Measurements from ENCODE around the gene MSMP.

Gene MSMP

DNA sequence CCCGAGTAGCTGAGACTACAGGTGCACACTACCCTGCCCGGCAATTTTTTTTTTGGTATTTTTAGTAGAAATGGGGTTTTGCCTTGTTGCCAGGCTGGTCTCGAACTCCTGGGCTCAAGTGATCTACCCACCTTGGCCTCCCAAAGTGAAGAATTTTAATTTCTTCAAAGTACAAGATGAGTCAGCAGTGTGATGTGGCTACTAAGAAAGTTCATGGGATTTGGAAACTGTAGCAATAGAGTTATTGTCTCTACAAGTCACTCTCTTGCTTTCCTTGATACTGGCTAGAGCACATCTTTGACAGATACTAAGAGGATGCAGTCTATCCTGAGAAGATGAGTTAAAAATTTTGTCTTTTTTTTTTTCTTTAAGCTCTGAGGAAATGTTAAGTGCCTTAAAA, 20.0 kb downstream of the MSMP start:
- H3K27me3 ChIP-seq (ENCODE audit: insufficient read depth, low read length), result no peaks in the 10 kb centered on the region
- H4K91ac ChIP-seq (ENCODE audit: low read depth, low read length), result no peak overlapping the region
- H3K14ac ChIP-seq (ENCODE audit: low read length), result no peak overlapping the region
- H3K4me2 ChIP-seq (ENCODE audit: low read length), result no peak overlapping the region
- H3K36me3 ChIP-seq (ENCODE audit: control insufficient read depth in 1 of 2, insufficient read depth in 2 of 2, low read length in 2 of 2), result peaks cover 29 to 46% of the 10 kb centered on the region in 2 experiments
- no peak overlapping the region for H2BK12ac ChIP-seq (ENCODE audit: low read length)
- H2BK120ac ChIP-seq (ENCODE audit: insufficient read depth, low read length, poor library complexity), result no peak overlapping the region
- no peak overlapping the region for H3K18ac ChIP-seq (ENCODE audit: low read length)
- H3K79me2 ChIP-seq (ENCODE audit: control insufficient read depth, insufficient read depth, low read length, poor library complexity), result peaks cover 15% of the 10 kb centered on the region
- H3K4me1 ChIP-seq (ENCODE audit: control insufficient read depth in 1 of 2, insufficient read depth in 2 of 2, low read length in 2 of 2), result peaks cover 19 to 21% of the 10 kb centered on the region in 2 experiments
- no peak overlapping the region for H4K8ac ChIP-seq (ENCODE audit: low read depth, low read length)
- no peak overlapping the region for H2AK5ac ChIP-seq (ENCODE audit: low read length)
- peaks cover 12% of the 10 kb centered on the region for H3K79me1 ChIP-seq (ENCODE audit: low read length)
- no CpG with 5 or more reads among the region's 3 CpGs for WGBS (ENCODE audit: extremely low coverage, insufficient coverage, insufficient read length)
- H3K9ac ChIP-seq (ENCODE audit: low read length), result no peak overlapping the region
- no peak overlapping the region for H4K12ac ChIP-seq (ENCODE audit: low read depth, low read length)
- no peak for DNase-seq
- H3K27ac ChIP-seq (ENCODE audit: low read depth, low read length), result no peak overlapping the region
- no peak overlapping the region for H2BK5ac ChIP-seq (ENCODE audit: low read depth, low read length, poor library complexity)
- H3K9me3 ChIP-seq (ENCODE audit: insufficient read depth, low read depth, low read length), result no peaks in the 10 kb centered on the region
- H3K23ac ChIP-seq (ENCODE audit: low read length), result no peak overlapping the region
- H3K4ac ChIP-seq (ENCODE audit: low read depth, low read length), result no peak overlapping the region
- no peak overlapping the region for H2AFZ ChIP-seq (ENCODE audit: insufficient read depth, low read length, poor library complexity)
- H3K4me3 ChIP-seq (ENCODE audit: low read depth, low read length), result no peak overlapping the region

DNA sequence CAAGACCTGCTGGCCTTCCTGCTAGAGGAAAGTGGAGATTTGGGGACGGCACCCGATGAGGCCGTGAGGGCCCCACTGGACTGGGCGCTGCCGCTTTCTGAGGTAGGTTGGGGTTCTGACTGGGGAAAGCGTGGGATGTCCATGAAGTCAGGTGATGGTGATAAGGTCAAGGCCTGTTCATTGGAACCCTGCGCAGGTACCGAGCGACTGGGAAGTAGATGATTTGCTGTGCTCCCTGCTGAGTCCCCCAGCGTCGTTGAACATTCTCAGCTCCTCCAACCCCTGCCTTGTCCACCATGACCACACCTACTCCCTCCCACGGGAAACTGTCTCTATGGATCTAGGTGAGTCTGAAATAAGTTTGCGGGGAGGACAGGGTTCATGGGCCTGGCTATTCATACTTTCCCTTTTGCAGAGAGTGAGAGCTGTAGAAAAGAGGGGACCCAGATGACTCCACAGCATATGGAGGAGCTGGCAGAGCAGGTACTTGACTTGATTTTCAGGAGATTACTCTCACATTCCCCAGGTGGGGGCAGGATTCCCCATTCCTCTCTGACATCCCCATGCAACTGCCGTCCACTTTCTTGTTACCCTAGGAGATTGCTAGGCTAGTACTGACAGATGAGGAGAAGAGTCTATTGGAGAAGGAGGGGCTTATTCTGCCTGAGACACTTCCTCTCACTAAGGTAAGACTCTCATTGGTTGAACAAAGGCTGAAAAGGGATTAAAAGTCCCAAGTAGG, 21.1 kb downstream of the MSMP start:
- H2BK120ac ChIP-seq (ENCODE audit: insufficient read depth, low read length, poor library complexity), result peak overlapping the region; percentile 67
- WGBS (ENCODE audit: extremely low coverage, insufficient coverage, insufficient read length), result no CpG with 5 or more reads among the region's 14 CpGs
- H3K9ac ChIP-seq (ENCODE audit: low read length), result peak overlapping the region; percentile 77

DNA sequence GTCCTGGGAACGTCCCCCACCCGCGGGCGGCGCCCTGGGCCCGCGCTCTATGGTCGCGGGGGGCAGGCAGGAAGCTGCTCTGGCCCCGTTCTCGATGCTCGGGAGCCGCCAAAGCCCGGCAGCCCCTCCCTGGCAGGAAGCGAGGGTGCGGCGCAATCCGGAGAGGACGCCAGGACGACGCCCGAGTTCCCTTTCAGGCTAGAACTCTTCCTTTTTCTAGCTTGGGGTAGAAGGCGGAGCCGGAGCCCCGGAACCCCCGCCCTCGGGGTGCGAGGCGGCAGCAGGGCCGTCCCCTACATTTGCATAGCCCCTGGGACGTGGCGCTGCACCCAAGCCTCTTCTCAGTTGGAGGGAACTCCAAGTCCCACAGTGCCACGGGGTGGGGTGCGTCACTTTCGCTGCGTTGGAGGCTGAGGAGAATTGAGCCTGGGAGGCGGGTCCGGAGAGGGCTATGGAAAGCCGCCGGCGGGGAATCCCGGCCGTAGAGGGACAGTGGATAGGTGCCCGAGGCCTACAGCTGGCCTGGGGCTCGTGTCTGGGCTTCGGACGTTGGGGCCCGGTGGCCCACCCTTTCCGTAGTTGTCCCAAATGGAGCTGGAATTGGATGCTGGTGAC, 21.8 kb downstream of the MSMP start, which contains the start of the genes CREB3 and TLN1:
CREB3 (plus strand) TSS at position 482 of the 615 bp plus-strand sequence; CDS start at position 589, 107 bp downstream.
TLN1 (minus strand) TSS at position 11 of the 615 bp plus-strand sequence. CDS start 6,501 bp downstream, outside the sequence.
- Histone ChIP-seq H3K4me2 (ENCODE audit: low read length) (peak within 1 kb of the TSS; percentile 80), H2AFZ (ENCODE audit: insufficient read depth, low read length, poor library complexity) (peak within 1 kb of the TSS; percentile 56), H3K14ac (ENCODE audit: low read length) (peak within 1 kb of the TSS; percentile 69), H3K9me3 (ENCODE audit: insufficient read depth, low read depth, low read length) (no peaks in the 10 kb centered on the region), H2BK5ac (ENCODE audit: low read depth, low read length, poor library complexity) (peak within 1 kb of the TSS; percentile 70), H3K4me1 (ENCODE audit: control insufficient read depth in 1 of 2, insufficient read depth in 2 of 2, low read length in 2 of 2) (peaks cover 32% of the 10 kb centered on the region in 2 experiments), H3K27ac (ENCODE audit: low read depth, low read length) (peak within 1 kb of the TSS; percentile 90), H4K91ac (ENCODE audit: low read depth, low read length) (peak within 1 kb of the TSS; percentile 93), H2AK5ac (ENCODE audit: low read length) (peak within 1 kb of the TSS; percentile 61), H2BK120ac (ENCODE audit: insufficient read depth, low read length, poor library complexity) (peak within 1 kb of the TSS; percentile 67), H3K79me1 (ENCODE audit: low read length) (peaks cover 25% of the 10 kb centered on the region), H3K23ac (ENCODE audit: low read length) (peak within 1 kb of the TSS; percentile 55), H2BK12ac (ENCODE audit: low read length) (no peak within 1 kb of the TSS), H4K8ac (ENCODE audit: low read depth, low read length) (peak within 1 kb of the TSS; percentile 65), H4K12ac (ENCODE audit: low read depth, low read length) (peak within 1 kb of the TSS; percentile 84), H3K79me2 (ENCODE audit: control insufficient read depth, insufficient read depth, low read length, poor library complexity) (peaks cover 21% of the 10 kb centered on the region), H3K18ac (ENCODE audit: low read length) (peak within 1 kb of the TSS; percentile 62), H3K4me3 (ENCODE audit: low read depth, low read length) (peak within 1 kb of the TSS; percentile 96), H3K9ac (ENCODE audit: low read length) (peak within 1 kb of the TSS; percentile 98), H3K36me3 (ENCODE audit: control insufficient read depth in 1 of 2, insufficient read depth in 2 of 2, low read length in 2 of 2) (peaks cover 11 to 28% of the 10 kb centered on the region in 2 experiments), H3K27me3 (ENCODE audit: insufficient read depth, low read length) (no peaks in the 10 kb centered on the region), H3K4ac (ENCODE audit: low read depth, low read length) (peak within 1 kb of the TSS; percentile 66)
- DNase-seq, result peak; percentile 99
- WGBS (ENCODE audit: extremely low coverage, insufficient coverage, insufficient read length), result no CpG with 5 or more reads among the region's 49 CpGs

More for the DNA sequence above, 21.1 kb downstream of the MSMP start:
- Histone ChIP-seq H2BK12ac (ENCODE audit: low read length) (no peak overlapping the region), H3K36me3 (ENCODE audit: control insufficient read depth in 1 of 2, insufficient read depth in 2 of 2, low read length in 2 of 2) (peaks cover 18 to 35% of the 10 kb centered on the region in 2 experiments), H2BK5ac (ENCODE audit: low read depth, low read length, poor library complexity) (peak overlapping the region; percentile 70), H3K14ac (ENCODE audit: low read length) (peak overlapping the region; percentile 69), H3K23ac (ENCODE audit: low read length) (no peak overlapping the region), H3K4ac (ENCODE audit: low read depth, low read length) (no peak overlapping the region), H3K4me1 (ENCODE audit: control insufficient read depth in 1 of 2, insufficient read depth in 2 of 2, low read length in 2 of 2) (peaks cover 25% of the 10 kb centered on the region in 2 experiments), H3K27ac (ENCODE audit: low read depth, low read length) (peak overlapping the region; percentile 90), H3K9me3 (ENCODE audit: insufficient read depth, low read depth, low read length) (no peaks in the 10 kb centered on the region), H3K27me3 (ENCODE audit: insufficient read depth, low read length) (no peaks in the 10 kb centered on the region), H2AFZ (ENCODE audit: insufficient read depth, low read length, poor library complexity) (peak overlapping the region; percentile 56), H3K4me2 (ENCODE audit: low read length) (peak overlapping the region; percentile 80), H3K18ac (ENCODE audit: low read length) (peak overlapping the region; percentile 43), H4K12ac (ENCODE audit: low read depth, low read length) (peak overlapping the region; percentile 71), H4K8ac (ENCODE audit: low read depth, low read length) (peak overlapping the region; percentile 38), H2AK5ac (ENCODE audit: low read length) (peak overlapping the region; percentile 57), H3K4me3 (ENCODE audit: low read depth, low read length) (peak overlapping the region; percentile 76), H3K79me2 (ENCODE audit: control insufficient read depth, insufficient read depth, low read length, poor library complexity) (peaks cover 15% of the 10 kb centered on the region), H4K91ac (ENCODE audit: low read depth, low read length) (peak overlapping the region; percentile 65), H3K79me1 (ENCODE audit: low read length) (peaks cover 18% of the 10 kb centered on the region)
- DNase-seq, result peak in 1 of 2 donors; percentile 35

DNA sequence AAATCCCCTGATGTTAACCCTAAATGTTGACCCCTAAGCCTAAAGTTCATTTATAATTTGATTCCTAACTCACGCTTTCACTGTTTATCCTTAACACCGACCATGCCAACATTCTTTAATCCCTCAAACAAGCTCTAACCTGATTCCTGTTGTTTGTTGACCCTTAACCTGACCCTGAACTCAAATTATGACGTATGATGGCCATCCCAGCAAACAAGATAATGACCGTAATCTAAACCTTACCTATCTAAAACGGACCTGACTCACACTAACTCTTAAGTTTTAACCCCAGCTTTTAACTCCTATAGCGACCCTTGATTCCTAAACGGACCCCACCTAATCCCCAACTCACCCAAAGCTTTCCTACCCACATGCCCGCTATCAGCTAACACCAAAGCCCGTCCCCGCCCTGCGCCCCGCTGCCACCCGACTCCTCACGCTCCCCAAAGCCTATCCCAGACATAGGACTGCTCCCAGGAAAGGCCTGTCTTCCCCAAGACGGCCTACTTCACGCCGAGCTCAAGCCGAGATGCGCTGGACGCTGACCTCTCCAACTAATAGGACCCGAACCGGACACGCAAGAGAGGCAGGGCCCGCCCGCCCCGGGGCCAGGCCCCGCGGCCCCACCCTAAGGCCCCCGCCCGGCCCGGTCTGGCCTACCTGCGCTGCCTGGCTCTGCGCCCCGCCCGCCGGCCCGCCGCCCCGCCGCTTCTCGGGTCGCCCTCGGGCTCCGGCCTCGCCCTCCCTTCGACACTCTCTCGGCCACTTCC, 22.5 kb downstream of the MSMP start:
- Histone ChIP-seq H3K79me1 (ENCODE audit: low read length) (peaks cover 28% of the 10 kb centered on the region), H3K9me3 (ENCODE audit: insufficient read depth, low read depth, low read length) (no peaks in the 10 kb centered on the region), H2AK5ac (ENCODE audit: low read length) (peak overlapping the region; percentile 61), H2BK12ac (ENCODE audit: low read length) (no peak overlapping the region), H4K91ac (ENCODE audit: low read depth, low read length) (peak overlapping the region; percentile 93), H3K4me2 (ENCODE audit: low read length) (peak overlapping the region; percentile 80), H3K4ac (ENCODE audit: low read depth, low read length) (peak overlapping the region; percentile 66), H3K36me3 (ENCODE audit: control insufficient read depth in 1 of 2, insufficient read depth in 2 of 2, low read length in 2 of 2) (peaks cover 4 to 21% of the 10 kb centered on the region in 2 experiments), H4K8ac (ENCODE audit: low read depth, low read length) (peak overlapping the region; percentile 65), H2AFZ (ENCODE audit: insufficient read depth, low read length, poor library complexity) (no peak overlapping the region), H3K79me2 (ENCODE audit: control insufficient read depth, insufficient read depth, low read length, poor library complexity) (peaks cover 25% of the 10 kb centered on the region), H3K23ac (ENCODE audit: low read length) (peak overlapping the region; percentile 55), H3K27ac (ENCODE audit: low read depth, low read length) (peak overlapping the region; percentile 90), H3K4me3 (ENCODE audit: low read depth, low read length) (peak overlapping the region; percentile 96), H3K14ac (ENCODE audit: low read length) (peak overlapping the region; percentile 59), H3K27me3 (ENCODE audit: insufficient read depth, low read length) (no peaks in the 10 kb centered on the region), H2BK120ac (ENCODE audit: insufficient read depth, low read length, poor library complexity) (peak overlapping the region; percentile 61), H2BK5ac (ENCODE audit: low read depth, low read length, poor library complexity) (peak overlapping the region; percentile 29), H3K18ac (ENCODE audit: low read length) (peak overlapping the region; percentile 62), H4K12ac (ENCODE audit: low read depth, low read length) (peak overlapping the region; percentile 84), H3K4me1 (ENCODE audit: control insufficient read depth in 1 of 2, insufficient read depth in 2 of 2, low read length in 2 of 2) (peaks cover 38 to 39% of the 10 kb centered on the region in 2 experiments), H3K9ac (ENCODE audit: low read length) (peak overlapping the region; percentile 98)
- no CpG with 5 or more reads among the region's 47 CpGs for WGBS (ENCODE audit: extremely low coverage, insufficient coverage, insufficient read length)
- DNase-seq, result peak; percentile 25 to 43

Data from trophoblast cell (in vitro differentiated cells and primary cell).